Fibroblast of lung (primary cell): ENCODE measurements around the gene TH. TPM values are rescaled to one million over a fixed set of nuclear protein-coding genes. Genes with fewer than 3 reads are reported as not detected.

ENCODE experiments used
- DNase-seq, 2 donors: peaks; one replicate each; pipeline versions ENCODE4 v3.0.0 to v3.0.0-alpha.2; 2010; ENCODE audit warnings: low read depth in 2 of 2
- H2AFZ ChIP-seq: 2 replicates; pipeline ENCODE4 v1.5.1; 2012; ENCODE audit warnings: low read length, control low read depth, inconsistent platforms
- H3K27ac ChIP-seq: 2 replicates; pipeline ENCODE4 v1.5.1; 2011; ENCODE audit warnings: low read length, control low read depth; ENCODE audit not compliant: insufficient read depth
- H3K27me3 ChIP-seq: 2 replicates; pipeline ENCODE4 v1.5.1; 2011; ENCODE audit warnings: mild to moderate bottlenecking, low read length; ENCODE audit not compliant: control insufficient read depth, insufficient read depth
- H3K36me3 ChIP-seq: 2 replicates; pipeline ENCODE4 v1.5.1; 2011; ENCODE audit warnings: low read length; ENCODE audit not compliant: control insufficient read depth, insufficient read depth
- H3K4me1 ChIP-seq: 2 replicates; pipeline ENCODE4 v1.5.1; 2011; ENCODE audit warnings: low read length; ENCODE audit not compliant: control insufficient read depth, insufficient read depth; ENCODE audit errors: extremely low read depth
- H3K4me2 ChIP-seq: 2 replicates; pipeline ENCODE4 v1.5.1; 2011; ENCODE audit warnings: low read length, control low read depth; ENCODE audit not compliant: insufficient read depth; ENCODE audit errors: extremely low read depth
- H3K4me3 ChIP-seq, 4 experiments: fragments of 200-600 bp in 1 of 4; sonication (generic) in 1 of 4; replicated peaks in 1 of 4; 2 replicates each; pipeline ENCODE4 v1.5.1; 2011 to 2016; ENCODE audit warnings: low read length in 4 of 4, low read depth in 3 of 4, mild to moderate bottlenecking in 3 of 4, control low read depth in 2 of 4, inconsistent platforms in 1 of 4, mixed read lengths in 1 of 4; ENCODE audit not compliant: insufficient read depth in 1 of 4; ENCODE audit errors: control extremely low read depth in 1 of 4
- H3K79me2 ChIP-seq: 2 replicates; pipeline ENCODE4 v1.5.1; 2012; ENCODE audit warnings: mild to moderate bottlenecking, low read length, inconsistent platforms; ENCODE audit not compliant: control insufficient read depth, insufficient read depth
- H3K9ac ChIP-seq: 2 replicates; pipeline ENCODE4 v1.5.1; 2011; ENCODE audit warnings: mild to moderate bottlenecking, low read length, control low read depth; ENCODE audit not compliant: insufficient read depth
- H3K9me3 ChIP-seq: 2 replicates; pipeline ENCODE4 v1.5.1; 2012; ENCODE audit warnings: low read depth, low read length; ENCODE audit not compliant: control insufficient read depth, insufficient read depth
- H4K20me1 ChIP-seq: 2 replicates; pipeline ENCODE4 v1.5.1; 2011; ENCODE audit warnings: low read length; ENCODE audit not compliant: control insufficient read depth, insufficient read depth; ENCODE audit errors: extremely low read depth
- CTCF ChIP-seq, 2 donors: IDR thresholded peaks in 1 of 2; conservative IDR thresholded peaks in 1 of 2; 1 replicate in 1 of 2; 2 replicates in 1 of 2; pipeline ENCODE4 v1.5.1; 2011 to 2012; ENCODE audit warnings: low read length in 2 of 2, control low read depth in 1 of 2, inconsistent platforms in 1 of 2, low read depth in 1 of 2, mild to moderate bottlenecking in 1 of 2
- EZH2 ChIP-seq: IDR thresholded peaks from 2 replicates; pipeline ENCODE4 v1.5.1; 2012; ENCODE audit warnings: low read length, control low read depth, mild to moderate bottlenecking; ENCODE audit errors: missing control alignments
- polyA plus RNA-seq, 2 donors: library from polyadenylated mRNA; depleted of rRNA in 1 of 2; stranded (reverse) in 1 of 2; unstranded in 1 of 2; fragments of >200 nt; gene quantifications; 2 replicates each; pipeline ENCODE4 v1.2.1, GENCODE V29; 2011 to 2012; ENCODE audit warnings: missing spikeins in 1 of 2
- total RNA-seq: library from RNA; depleted of rRNA; stranded (reverse); fragments of >200 nt; gene quantifications from 2 replicates; pipeline ENCODE4 v1.2.1, GENCODE V29; 2014

Gene TH
- total and polyA plus RNA-seq, 2 donors (not counting 1 experiment from before 2014, with no cell fraction given): 0.17 TPM; not detected in 1

DNA sequence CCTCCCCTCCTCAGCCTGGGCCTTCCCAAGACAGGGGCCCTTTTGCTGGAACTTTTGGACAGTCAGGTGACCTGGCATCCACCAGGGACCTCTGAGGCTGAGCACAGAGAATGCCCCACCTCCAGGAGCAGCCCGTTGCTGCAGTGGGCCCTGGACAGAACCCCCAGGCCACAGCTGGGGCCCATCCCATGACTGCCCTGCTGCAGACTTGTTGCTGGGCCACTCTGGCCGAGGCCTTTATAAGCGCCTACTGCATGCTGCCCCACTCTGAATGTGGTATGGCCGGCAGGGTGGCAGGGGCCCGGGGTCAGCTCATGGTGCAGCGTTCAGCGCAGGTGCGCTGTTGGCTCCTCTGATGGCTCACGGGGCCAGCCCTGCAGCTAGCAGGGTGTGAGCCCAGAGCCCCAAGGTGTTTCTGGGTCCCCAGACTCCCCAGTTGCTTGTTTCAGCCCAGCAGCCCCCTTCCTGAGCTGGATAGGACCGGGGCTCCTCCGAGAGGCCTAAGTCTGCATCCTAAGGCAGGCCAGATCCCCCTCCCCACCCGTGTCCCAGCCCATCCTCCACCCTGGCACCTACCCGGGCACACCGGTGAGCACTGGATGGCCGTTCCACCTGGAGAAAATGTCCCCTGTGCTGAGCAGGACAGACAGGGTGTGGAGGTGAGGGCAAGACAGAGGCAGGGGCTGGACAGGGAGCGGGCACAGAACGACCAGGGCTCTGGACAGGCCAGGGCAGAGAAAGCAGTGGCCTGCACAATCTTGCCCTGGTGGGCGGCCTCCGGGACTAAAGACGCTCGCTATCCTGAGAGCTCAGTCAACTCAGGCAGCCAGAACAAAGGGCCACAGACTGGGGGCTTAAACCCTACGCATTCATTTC, 28.1 kb upstream of the TH start:
- H3K4me3 ChIP-seq: no peak overlapping the region
- H3K79me2 ChIP-seq: no peaks in the 10 kb centered on the region
- H4K20me1 ChIP-seq: no peaks in the 10 kb centered on the region
- no peaks in the 10 kb centered on the region for H3K27me3 ChIP-seq
- H3K27ac ChIP-seq: no peak overlapping the region
- no peak overlapping the region for H3K4me2 ChIP-seq
- no peak for TF ChIP-seq EZH2
- no peak for TF ChIP-seq CTCF (conservative IDR thresholded peaks at IDR 0.05 in 1 of 2, IDR thresholded peaks at IDR 0.05 in 1 of 2; ENCODE audit: low read depth in 1 of 2, low read length in 2 of 2)
- no peaks in the 10 kb centered on the region for H3K9me3 ChIP-seq
- H3K4me1 ChIP-seq: no peaks in the 10 kb centered on the region
- no peak overlapping the region for H3K9ac ChIP-seq
- no peak overlapping the region for H2AFZ ChIP-seq
- DNase-seq: no peak
- H3K36me3 ChIP-seq: no peaks in the 10 kb centered on the region

DNA sequence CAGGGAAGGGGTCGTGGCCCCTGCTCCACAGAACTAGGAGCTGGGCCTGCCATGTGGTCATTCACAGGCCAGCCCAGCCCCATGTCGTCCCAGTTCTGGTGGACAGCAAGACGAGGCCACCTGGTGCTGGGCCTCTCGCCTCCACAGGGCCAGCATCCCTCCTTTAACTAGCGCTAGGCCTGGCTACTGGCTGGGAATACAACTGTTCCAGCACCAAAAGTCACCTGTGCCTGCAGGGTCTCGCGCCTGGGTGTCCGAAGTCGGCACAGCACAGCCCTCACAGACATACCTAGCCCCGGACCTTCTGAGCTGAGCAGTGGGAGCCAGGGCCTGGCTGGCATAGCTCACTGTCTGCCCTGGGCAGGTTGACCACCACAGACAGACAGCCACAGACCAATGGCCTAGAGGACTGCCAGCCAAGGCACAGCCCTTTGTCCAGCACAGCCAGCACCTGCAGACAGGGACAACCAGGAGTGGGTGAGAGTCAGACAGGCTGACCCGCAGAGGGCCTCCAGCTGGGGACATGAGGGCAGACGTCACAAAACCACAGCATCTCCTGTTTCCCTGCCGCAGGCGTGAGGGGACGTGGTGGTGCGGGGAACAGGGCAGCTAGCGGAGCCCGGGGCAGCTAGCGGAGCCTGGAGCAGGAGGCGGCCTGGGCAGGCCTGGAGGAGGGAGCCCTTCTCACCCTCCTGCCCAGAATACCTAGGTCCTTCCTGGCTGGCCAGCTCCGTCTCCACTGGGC, 27.2 kb upstream of the TH start:
- Histone ChIP-seq H3K9ac (no peak overlapping the region), H4K20me1 (no peaks in the 10 kb centered on the region), H3K4me1 (no peaks in the 10 kb centered on the region), H3K27ac (no peak overlapping the region), H2AFZ (no peak overlapping the region), H3K9me3 (no peaks in the 10 kb centered on the region), H3K27me3 (no peaks in the 10 kb centered on the region), H3K4me2 (no peak overlapping the region), H3K79me2 (no peaks in the 10 kb centered on the region), H3K4me3 (no peak overlapping the region), H3K36me3 (no peaks in the 10 kb centered on the region)
- no peak for DNase-seq
- TF ChIP-seq EZH2: no peak
- TF ChIP-seq CTCF (conservative IDR thresholded peaks at IDR 0.05 in 1 of 2, IDR thresholded peaks at IDR 0.05 in 1 of 2; ENCODE audit: low read depth in 1 of 2, low read length in 2 of 2): no peak

DNA sequence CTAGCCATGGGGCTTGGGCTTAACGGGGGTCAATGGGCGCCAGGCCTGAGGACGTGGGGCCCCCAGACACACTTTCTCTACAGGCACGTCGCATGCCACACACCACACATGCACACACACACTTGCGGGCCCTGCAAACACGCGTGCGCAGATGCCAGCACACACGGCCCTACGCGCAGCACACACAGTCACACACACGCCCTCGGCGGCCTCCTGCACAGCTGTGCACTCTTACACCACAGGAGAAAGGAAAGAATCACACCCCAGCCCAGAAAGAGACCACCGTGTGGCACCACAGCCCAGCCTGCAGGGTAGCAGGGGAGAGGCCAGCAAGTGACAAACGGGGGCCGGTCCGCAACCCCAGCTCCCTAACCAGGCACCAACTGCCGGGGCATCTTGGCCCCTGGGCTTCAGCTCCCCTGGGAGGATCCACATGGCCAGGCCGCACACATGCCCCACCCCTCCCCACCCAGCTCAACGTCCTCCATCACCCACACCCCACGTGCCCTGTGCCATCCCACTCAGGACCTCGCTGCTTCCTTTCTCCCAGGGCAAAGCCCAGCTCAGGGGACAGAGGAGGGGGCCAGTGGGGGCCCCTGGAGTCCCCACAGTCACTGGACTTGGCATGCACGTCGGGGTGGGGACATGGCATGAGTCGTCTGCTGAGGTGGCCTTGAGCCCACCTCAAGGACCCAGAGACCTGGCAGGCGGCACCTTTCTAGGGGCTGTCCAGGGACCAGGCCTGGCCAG, 26.3 kb upstream of the TH start:
- Histone ChIP-seq H3K9me3 (no peaks in the 10 kb centered on the region), H3K4me1 (no peaks in the 10 kb centered on the region), H3K9ac (no peak overlapping the region), H3K4me3 (no peak overlapping the region), H3K79me2 (no peaks in the 10 kb centered on the region), H3K36me3 (no peaks in the 10 kb centered on the region), H2AFZ (no peak overlapping the region), H3K27me3 (no peaks in the 10 kb centered on the region), H3K27ac (no peak overlapping the region), H4K20me1 (no peaks in the 10 kb centered on the region), H3K4me2 (no peak overlapping the region)
- DNase-seq: no peak
- TF ChIP-seq EZH2 (no peak), CTCF (conservative IDR thresholded peaks at IDR 0.05 in 1 of 2, IDR thresholded peaks at IDR 0.05 in 1 of 2; ENCODE audit: low read depth in 1 of 2, low read length in 2 of 2) (no peak)
